ENCODE measurements around the gene CHST11. TPM values are rescaled to one million over a fixed set of nuclear protein-coding genes. Genes with fewer than 3 reads are reported as not detected.

The CHST11 gene
- total RNA-seq, 1 donor from 2014 or later: 15.5 TPM

- peaks cover 27% of the 10 kb centered on the region for H3K4me1 Mint-ChIP-seq (ENCODE audit: unreplicated experiment)
- H3K27me3 Mint-ChIP-seq: no peaks in the 10 kb centered on the region
- no peaks in the 10 kb centered on the region for H3K9me3 Mint-ChIP-seq
- TF ChIP-seq CTCF (conservative IDR thresholded peaks at IDR 0.05): no peak
- DNase-seq (ENCODE audit: extremely low spot score, unreplicated experiment): no peak
- H3K4me3 Mint-ChIP-seq: no peak overlapping the region
- peaks cover 8% of the 10 kb centered on the region for H3K36me3 Mint-ChIP-seq
- H3K27ac Mint-ChIP-seq: no peak overlapping the region
Observed at GRCh38 chr12:104649921-104650320, 193.2 kb downstream of the CHST11 start.

- no peaks in the 10 kb centered on the region for H3K27me3 Mint-ChIP-seq
- TF ChIP-seq CTCF (conservative IDR thresholded peaks at IDR 0.05): no peak
- DNase-seq (ENCODE audit: extremely low spot score, unreplicated experiment): no peak
- no peaks in the 10 kb centered on the region for H3K9me3 Mint-ChIP-seq
- H3K36me3 Mint-ChIP-seq: peaks cover 8% of the 10 kb centered on the region
- peaks cover 32% of the 10 kb centered on the region for H3K4me1 Mint-ChIP-seq (ENCODE audit: unreplicated experiment)
- no peak overlapping the region for H3K27ac Mint-ChIP-seq
- no peak overlapping the region for H3K4me3 Mint-ChIP-seq
Observed at GRCh38 chr12:104650541-104650940, 193.8 kb downstream of the CHST11 start.

GRCh38 chr12:104651811-104652210, 195.1 kb downstream of the CHST11 start:
- Mint-ChIP-seq H3K9me3 (no peaks in the 10 kb centered on the region), H3K4me1 (ENCODE audit: unreplicated experiment) (peaks cover 38% of the 10 kb centered on the region), H3K27me3 (no peaks in the 10 kb centered on the region), H3K4me3 (no peak overlapping the region), H3K27ac (no peak overlapping the region), H3K36me3 (peaks cover 3% of the 10 kb centered on the region)
- no peak for DNase-seq (ENCODE audit: extremely low spot score, unreplicated experiment)
- TF ChIP-seq CTCF (conservative IDR thresholded peaks at IDR 0.05): no peak

GRCh38 chr12:104652358-104652757, 195.6 kb downstream of the CHST11 start:
- Mint-ChIP-seq H3K9me3 (no peaks in the 10 kb centered on the region), H3K4me1 (ENCODE audit: unreplicated experiment) (peaks cover 44% of the 10 kb centered on the region), H3K36me3 (peaks cover 3% of the 10 kb centered on the region), H3K27ac (no peak overlapping the region), H3K27me3 (no peaks in the 10 kb centered on the region), H3K4me3 (no peak overlapping the region)
- no peak for DNase-seq (ENCODE audit: extremely low spot score, unreplicated experiment)
- TF ChIP-seq CTCF (conservative IDR thresholded peaks at IDR 0.05): no peak

- peaks cover 49% of the 10 kb centered on the region for H3K4me1 Mint-ChIP-seq (ENCODE audit: unreplicated experiment)
- H3K36me3 Mint-ChIP-seq: no peaks in the 10 kb centered on the region
- H3K9me3 Mint-ChIP-seq: no peaks in the 10 kb centered on the region
- TF ChIP-seq CTCF (conservative IDR thresholded peaks at IDR 0.05): no peak
- no peak for DNase-seq (ENCODE audit: extremely low spot score, unreplicated experiment)
- no peak overlapping the region for H3K4me3 Mint-ChIP-seq
- H3K27ac Mint-ChIP-seq: no peak overlapping the region
- H3K27me3 Mint-ChIP-seq: no peaks in the 10 kb centered on the region
Observed at GRCh38 chr12:104652910-104653309, 196.2 kb downstream of the CHST11 start.
